Panc1 (cell line): ENCODE measurements around the gene ZNF66. TPM values are rescaled to one million over a fixed set of nuclear protein-coding genes. Genes with fewer than 3 reads are reported as not detected.
A peak's percentile ranks its signal among the peaks of the same experiment; 100 is the strongest.
"Not testable (repeated sequence)": the region's sequence is repeated elsewhere in the genome, so short reads cannot be mapped to it uniquely, and the experiment has no call there.

Source experiments
- ATAC-seq: fragments of 200-7000 bp; cut with Tn5 transposase; 2 replicates; pipeline ENCODE4 v1.9.1; 2020; ENCODE audit warnings: mild to moderate bottlenecking, moderate library complexity
- Bru-seq: library from RNA; stranded (reverse); fragments of 400-500 nt; gene quantifications from one replicate; lab custom pipeline; 2021; lab: Mats Ljungman, UMichigan
- BruChase-seq, 2 experiments: library from RNA; stranded (reverse); fragments of 400-500 nt; gene quantifications; one replicate each; lab custom pipeline; 2021; lab: Mats Ljungman, UMichigan
- BruUV-seq: library from RNA; stranded (reverse); fragments of 400-500 nt; replicated peaks from 2 replicates; lab custom pipeline; 2021; lab: Mats Ljungman, UMichigan
- CTCF ChIA-PET: fragments of 300-600 bp; sonication (Branson Sonifier 250); formaldehyde crosslinking; loops from one replicate; lab custom pipeline; 2022; ENCODE audit warnings: antibody characterized with exemption; lab: Charles Lee
- POLR2A ChIA-PET: fragments of 300-600 bp; sonication (Branson Sonifier 250); formaldehyde crosslinking; loops from one replicate; lab custom pipeline; 2022; ENCODE audit warnings: antibody characterized with exemption; lab: Charles Lee
- DNase-seq: peaks from one replicate; pipeline ENCODE4 v3.0.0-alpha.2; 2010; ENCODE audit warnings: low read depth, low spot score
- H3K27ac ChIP-seq: 2 replicates; pipeline ENCODE4 v1.5.1; 2011; ENCODE audit warnings: mild to moderate bottlenecking, low read length, inconsistent platforms
- H3K27me3 ChIP-seq: fragments of 200-500 bp; sonication (Bioruptor generic); 2 replicates; pipeline ENCODE4 v1.6.0; 2014; ENCODE audit warnings: low read length, inconsistent platforms; ENCODE audit not compliant: control insufficient read depth, insufficient read depth
- H3K36me3 ChIP-seq: fragments of 200-500 bp; sonication (Bioruptor generic); 2 replicates; pipeline ENCODE4 v1.5.1; 2014; ENCODE audit warnings: inconsistent platforms, mild to moderate bottlenecking, low read length, moderate library complexity; ENCODE audit not compliant: control insufficient read depth, insufficient read depth
- H3K4me1 ChIP-seq: 2 replicates; pipeline ENCODE4 v1.5.1; 2011; ENCODE audit warnings: inconsistent platforms, mild to moderate bottlenecking, low read length, moderate library complexity; ENCODE audit not compliant: control insufficient read depth, insufficient read depth
- H3K4me3 ChIP-seq, 2 experiments: 2 replicates each; pipeline ENCODE4 v1.5.1; 2011 to 2012; ENCODE audit warnings: low read depth in 2 of 2, low read length in 2 of 2, mild to moderate bottlenecking in 2 of 2, inconsistent platforms in 1 of 2, moderate library complexity in 1 of 2
- H3K9me3 ChIP-seq: fragments of 200-500 bp; sonication (Bioruptor generic); 2 replicates; pipeline ENCODE4 v1.5.1; 2014; ENCODE audit warnings: low read depth, mild to moderate bottlenecking, inconsistent platforms, low read length, moderate library complexity; ENCODE audit not compliant: control insufficient read depth, insufficient read depth
- CTCF ChIP-seq: fragments of 450-650 bp; IDR thresholded peaks from 2 replicates; pipeline ENCODE4 v1.5.1; 2017; ENCODE audit warnings: mild to moderate bottlenecking
- POLR2AphosphoS5 ChIP-seq: IDR thresholded peaks from 2 replicates; pipeline ENCODE4 v1.6.1; 2012; ENCODE audit warnings: mild to moderate bottlenecking, low read depth, low read length, moderate library complexity
- REST ChIP-seq, 2 experiments: IDR thresholded peaks; 2 replicates each; pipeline ENCODE4 v1.6.1; 2011 to 2012; ENCODE audit warnings: low read depth in 2 of 2, control low read depth in 1 of 2, low read length in 1 of 2, mild to moderate bottlenecking in 1 of 2, moderate library complexity in 1 of 2; ENCODE audit not compliant: insufficient read depth in 1 of 2
- SIN3A ChIP-seq: IDR thresholded peaks from 2 replicates; pipeline ENCODE4 v1.6.1; 2012; ENCODE audit warnings: low read depth, mild to moderate bottlenecking, low read length, moderate library complexity, borderline replicate concordance; ENCODE audit not compliant: insufficient read depth
- TCF7L2 ChIP-seq: IDR thresholded peaks from 2 replicates; pipeline ENCODE4 v1.6.1; 2011; ENCODE audit warnings: mild to moderate bottlenecking, low read depth, low read length, inconsistent platforms
- in situ Hi-C: cut with HindIII; loops from 2 replicates; pipeline ENCODE4 v1.10.0; 2016; ENCODE audit warnings: low sequenced_read_pairs, low pct_unique_long_range_greater_than_20kb
- intact Hi-C: fragments of 100-400 bp; cut with micrococcal nuclease; formaldehyde crosslinking; loops from one replicate; pipeline ENCODE4 v1.10.0; 2022; ENCODE audit not compliant: unreplicated experiment
- long read RNA-seq: library from polyadenylated mRNA; unstranded; transcript quantifications from one replicate; pipeline ENCODE4 v2.0.0, GENCODE V29; 2021; ENCODE audit not compliant: unreplicated experiment
- polyA plus RNA-seq: library from polyadenylated mRNA; unstranded; fragments of >200 nt; gene quantifications from one replicate; pipeline ENCODE4 v1.2.1, GENCODE V29; 2012; ENCODE audit warnings: missing spikeins; ENCODE audit not compliant: insufficient read length
- total RNA-seq: library from RNA; stranded (reverse); gene quantifications from one replicate; pipeline ENCODE4 v1.2.1, GENCODE V29; 2021; ENCODE audit not compliant: unreplicated experiment

Gene ZNF66
- 5.3 TPM for total RNA-seq
- polyA plus RNA-seq, result 0.90 TPM
- Bru-seq, nascent RNA, result percentile 75 among the genes with signal in this experiment
- BruChase-seq, experiment 1, labeled RNA remaining after a 2-hour chase, result percentile 85 among the genes with signal in this experiment
- BruChase-seq, experiment 2, labeled RNA remaining after a 6-hour chase, result percentile 76 among the genes with signal in this experiment
- long read RNA-seq, partial matches to known transcripts, result 0 of 2 reads
- long read RNA-seq, other reads (novel, unspliced or antisense), result 1 of 2 reads

DNA sequence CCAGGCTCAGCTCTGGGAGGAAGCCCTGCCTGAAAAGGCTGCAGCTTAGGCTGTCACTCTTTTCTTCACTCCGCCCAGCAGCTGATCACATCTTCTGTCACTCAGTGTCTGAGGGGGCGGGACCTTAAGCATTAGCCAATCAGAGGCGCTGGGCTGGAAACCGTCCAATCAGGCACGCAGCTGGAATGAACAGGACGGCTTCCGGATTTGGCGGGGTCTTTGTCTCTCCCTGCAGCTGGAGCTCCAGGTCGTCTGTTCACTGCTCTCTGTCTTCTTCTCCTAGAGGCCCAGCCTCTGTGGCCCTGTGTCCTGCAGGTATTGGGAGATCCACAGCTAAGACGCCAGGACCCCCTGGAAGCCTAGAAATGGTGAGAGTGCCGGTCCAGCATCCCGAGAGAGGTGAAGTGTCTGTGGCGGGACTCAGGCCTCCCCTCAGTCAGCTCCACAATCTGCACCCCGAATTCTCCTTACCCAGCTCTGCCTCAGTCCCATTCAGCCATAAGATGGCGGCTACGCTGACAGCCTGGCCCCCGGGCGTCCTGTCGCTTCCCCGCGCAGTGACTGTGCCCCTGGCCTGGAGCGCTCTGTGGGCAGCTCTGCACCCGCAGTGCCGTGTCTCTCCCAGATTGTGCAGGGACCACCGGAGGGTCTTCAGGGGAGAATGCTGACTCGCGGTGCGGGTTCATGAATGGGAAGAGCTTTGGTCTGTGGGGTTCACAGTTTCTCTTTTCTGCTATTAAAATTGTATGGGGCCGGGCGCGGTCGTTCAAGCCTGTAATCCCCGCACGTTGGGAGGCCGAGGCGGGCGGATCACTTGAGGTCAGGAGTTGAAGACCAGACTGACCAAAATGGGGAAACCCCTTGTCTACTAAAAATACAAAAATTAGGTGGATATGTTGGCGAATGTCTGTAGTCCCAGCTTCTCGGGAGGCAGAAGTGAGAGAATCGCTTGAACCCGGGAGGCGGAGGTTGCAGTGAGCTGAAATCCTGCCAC is at the start of gene ZNF66:
TSS of gene ZNF66 (plus strand) at position 222 of the 994 bp plus-strand sequence. CDS start at position 366, 144 bp downstream.
- TSS peak; percentile 71 for BruUV-seq
- intact Hi-C loops (no loop called here), in situ Hi-C loops (no loop called here)
- Histone ChIP-seq H3K27ac (peak within 1 kb of the TSS; percentile 69), H3K4me1 (no peaks in the 10 kb centered on the region), H3K36me3 (no peaks in the 10 kb centered on the region), H3K27me3 (no peaks in the 10 kb centered on the region), H3K4me3 (peak within 1 kb of the TSS; percentile 79 to 85), H3K9me3 (no peaks in the 10 kb centered on the region)
- peak; percentile 78 for DNase-seq
- CTCF ChIA-PET, result interaction anchor here (0.6 to 0.7 kb wide), 3 partner anchors 31 to 1060 kb away, joined by 3 to 6 read pairs (median 6); partner anchors contain the start of gene ZNF43
- no peak for TF ChIP-seq CTCF
- no peak for TF ChIP-seq REST (IDR thresholded peaks at IDR 0.05; ENCODE audit: insufficient read depth in 1 of 2, low read depth in 2 of 2, low read length in 1 of 2)
- TF ChIP-seq TCF7L2, result no peak
- 0 out of 2 replicates have a peak, but pooled peaks have one; percentile 30 for TF ChIP-seq SIN3A
- 0 out of 2 replicates have a peak, but pooled peaks have one; percentile 50 for TF ChIP-seq POLR2AphosphoS5
- POLR2A ChIA-PET, result interaction anchor here (0.5 to 0.6 kb wide), 4 partner anchors 117 to 1750 kb away, joined by 3 to 10 read pairs (median 4); no protein-coding TSS in a partner anchor
- peak; percentile 100 for ATAC-seq

DNA sequence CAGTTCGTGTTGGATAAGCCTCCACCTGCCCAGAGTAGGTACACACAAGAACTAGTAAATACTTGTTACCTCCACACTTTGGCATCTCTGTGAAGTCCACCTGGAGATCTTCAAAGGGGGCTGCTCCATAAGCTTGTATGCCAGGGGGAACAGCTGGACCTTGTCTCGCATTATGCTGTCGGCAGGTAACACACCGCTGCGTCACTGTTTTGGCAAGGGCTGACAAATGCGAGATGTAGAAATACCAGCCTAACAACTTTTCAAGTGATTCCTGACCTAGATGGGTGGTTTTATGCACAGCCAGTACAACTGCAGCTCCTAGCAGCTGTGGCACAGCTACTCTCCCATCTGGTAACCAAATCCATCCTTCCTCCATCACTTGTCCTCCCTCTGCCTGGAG is 25.9 kb upstream of the ZNF66 start:
- in situ Hi-C loops, ATAC-seq, BruUV-seq, H3K9me3 ChIP-seq, H3K27me3 ChIP-seq, POLR2A ChIA-PET, H3K36me3 ChIP-seq, H3K4me1 ChIP-seq, CTCF ChIA-PET, H3K27ac ChIP-seq, intact Hi-C loops, H3K4me3 ChIP-seq, DNase-seq: not testable (repeated sequence)

GRCh38 chr19:20752291-20752690 is 23.8 kb upstream of the ZNF66 start:
- H3K27ac ChIP-seq, intact Hi-C loops, BruUV-seq, H3K36me3 ChIP-seq, CTCF ChIA-PET, H3K4me3 ChIP-seq, H3K27me3 ChIP-seq, POLR2A ChIA-PET, H3K4me1 ChIP-seq, H3K9me3 ChIP-seq, ATAC-seq, in situ Hi-C loops, DNase-seq: not testable (repeated sequence)

- DNase-seq, H3K36me3 ChIP-seq, POLR2A ChIA-PET, BruUV-seq, H3K27ac ChIP-seq, ATAC-seq, H3K9me3 ChIP-seq, CTCF ChIA-PET, intact Hi-C loops, in situ Hi-C loops, H3K4me1 ChIP-seq, H3K27me3 ChIP-seq, H3K4me3 ChIP-seq: not testable (repeated sequence)
Measured at GRCh38 chr19:20769225-20769736, 6.8 kb upstream of the ZNF66 start.
